ENCODE data around the gene OPTC.
"Not testable (repeated sequence)": the region's sequence is repeated elsewhere in the genome, so short reads cannot be mapped to it uniquely, and the experiment has no call there.

OPTC gene, protein sequence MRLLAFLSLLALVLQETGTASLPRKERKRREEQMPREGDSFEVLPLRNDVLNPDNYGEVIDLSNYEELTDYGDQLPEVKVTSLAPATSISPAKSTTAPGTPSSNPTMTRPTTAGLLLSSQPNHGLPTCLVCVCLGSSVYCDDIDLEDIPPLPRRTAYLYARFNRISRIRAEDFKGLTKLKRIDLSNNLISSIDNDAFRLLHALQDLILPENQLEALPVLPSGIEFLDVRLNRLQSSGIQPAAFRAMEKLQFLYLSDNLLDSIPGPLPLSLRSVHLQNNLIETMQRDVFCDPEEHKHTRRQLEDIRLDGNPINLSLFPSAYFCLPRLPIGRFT

GRCh38 chr1:203493901-203494300, at the start of gene OPTC:
Gene OPTC (plus strand): TSS chr1:203494153. CDS start chr1:203496006, 1,853 bp downstream.
- FAIRE-seq, result no peak

DNA sequence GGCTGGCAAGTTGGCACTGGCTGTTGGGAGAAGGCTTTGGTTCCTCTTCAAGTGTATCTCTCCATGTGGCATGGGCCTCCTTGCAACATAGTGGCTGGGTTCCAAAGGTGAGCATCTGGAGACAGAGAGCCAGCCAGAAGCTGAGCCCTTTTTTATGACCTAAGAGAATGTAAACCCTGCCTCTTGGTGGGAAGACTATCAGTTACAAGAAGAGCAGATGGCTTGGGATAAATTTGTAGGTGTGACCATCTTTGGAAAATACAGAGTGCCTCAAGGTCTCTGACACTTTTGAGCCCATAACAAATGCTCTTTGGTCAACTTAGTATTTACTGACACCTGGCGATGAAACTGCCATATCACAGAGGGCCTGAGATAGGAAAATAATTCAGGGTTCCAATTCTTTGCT, 49.8 kb upstream of the OPTC start:
- no peak for FAIRE-seq

DNA sequence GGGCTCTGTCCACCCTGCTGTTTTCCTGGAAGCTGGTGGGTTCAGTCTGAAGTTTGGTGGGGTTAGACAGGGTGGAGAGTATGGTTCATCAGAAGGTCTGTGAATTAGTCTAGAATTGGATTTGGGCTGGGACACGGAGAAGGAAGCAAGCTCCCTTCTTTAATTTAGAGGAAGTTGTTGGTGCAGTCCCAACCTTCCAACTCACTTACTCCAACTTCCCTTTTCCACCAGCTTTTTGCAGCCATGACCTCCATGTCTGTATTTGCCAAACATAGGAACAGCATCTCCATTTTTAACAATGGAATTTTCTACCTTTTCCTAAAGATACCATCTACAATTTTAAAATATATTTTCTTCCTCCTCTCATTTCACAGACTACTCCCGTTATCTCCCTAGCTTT, 46.8 kb upstream of the OPTC start:
- FAIRE-seq, result no peak

- FAIRE-seq, result not testable (repeated sequence)
Observed at GRCh38 chr1:203447598-203447997, 46.4 kb upstream of the OPTC start.

- no peak for FAIRE-seq
Observed at GRCh38 chr1:203448521-203449061, 45.4 kb upstream of the OPTC start.

DNA sequence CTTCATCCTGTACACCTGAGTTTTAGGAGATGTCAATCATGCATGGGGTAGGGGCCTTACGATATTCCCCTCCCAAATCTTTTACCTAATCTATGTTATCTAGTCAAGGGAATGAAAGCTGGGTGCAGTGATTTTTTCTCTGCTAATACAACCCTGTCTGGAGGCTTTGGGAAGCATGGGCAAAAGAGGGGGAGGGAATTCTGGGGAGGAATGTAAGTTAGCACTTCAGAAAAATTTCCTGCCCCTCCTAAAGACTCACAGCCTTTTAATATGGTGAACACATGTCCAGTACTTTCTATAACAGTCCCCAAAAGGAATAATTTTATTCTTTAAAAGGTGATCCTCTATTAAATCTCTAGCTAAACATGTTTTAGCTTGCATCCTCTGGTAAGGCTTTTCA, 44.0 kb upstream of the OPTC start:
- FAIRE-seq, result no peak

GRCh38 chr1:203450479-203451149, 43.3 kb upstream of the OPTC start:
- no peak for FAIRE-seq

- FAIRE-seq, result no peak
Observed at GRCh38 chr1:203451836-203452784, 41.8 kb upstream of the OPTC start.

GRCh38 chr1:203453016-203453415, 40.9 kb upstream of the OPTC start:
- FAIRE-seq, result no peak

DNA sequence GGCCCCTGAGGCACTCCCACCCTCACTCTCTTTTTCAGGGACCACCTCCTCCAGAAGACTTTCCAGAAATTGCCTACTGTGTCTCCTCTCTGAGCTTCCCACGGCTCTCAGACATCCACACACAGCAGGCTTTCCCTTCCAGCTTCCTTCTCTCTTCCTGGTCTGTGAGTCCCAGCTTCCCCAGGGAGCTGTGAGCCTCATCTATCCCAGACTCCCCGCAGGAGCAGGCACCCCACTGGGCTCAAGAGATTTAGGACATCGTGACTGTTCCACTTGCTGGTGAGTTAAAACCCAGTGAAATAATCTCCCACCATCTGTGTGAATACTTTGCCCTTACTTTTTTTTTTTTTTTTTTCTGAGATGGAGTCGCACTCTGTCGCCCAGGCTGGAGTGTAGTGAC, 40.3 kb upstream of the OPTC start:
- no peak for FAIRE-seq

DNA sequence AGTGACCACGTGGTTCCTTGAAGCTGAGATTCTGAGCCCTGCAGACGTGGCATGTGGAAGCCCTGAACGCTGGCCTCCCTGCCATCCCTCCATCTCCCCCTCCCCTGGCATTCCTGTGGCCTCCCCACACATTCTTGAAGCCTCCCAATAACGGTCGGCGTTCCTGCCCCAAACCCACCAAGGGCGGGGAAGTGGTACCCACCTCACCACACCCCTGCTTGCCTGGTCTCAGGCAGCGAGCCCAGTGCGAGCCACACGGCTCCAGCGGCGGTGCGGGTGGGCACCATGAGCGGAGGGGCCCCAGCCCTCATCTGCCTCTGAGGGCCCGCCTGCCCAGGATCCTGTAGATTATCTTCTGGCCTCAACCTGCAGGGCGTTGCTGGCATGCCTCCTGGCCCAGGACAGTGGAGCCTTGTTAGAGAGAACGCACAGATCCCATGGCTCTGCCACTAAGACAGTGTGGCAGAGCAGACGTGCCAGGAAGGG, 38.9 kb upstream of the OPTC start:
- no peak for FAIRE-seq

GRCh38 chr1:203455706-203456105, 38.2 kb upstream of the OPTC start:
- FAIRE-seq, result no peak

- no peak for FAIRE-seq
Observed at GRCh38 chr1:203456577-203456976, 37.4 kb upstream of the OPTC start.

- no peak for FAIRE-seq
Observed at GRCh38 chr1:203458078-203458477, 35.9 kb upstream of the OPTC start.

GRCh38 chr1:203459671-203460201, 34.2 kb upstream of the OPTC start:
- no peak for FAIRE-seq

DNA sequence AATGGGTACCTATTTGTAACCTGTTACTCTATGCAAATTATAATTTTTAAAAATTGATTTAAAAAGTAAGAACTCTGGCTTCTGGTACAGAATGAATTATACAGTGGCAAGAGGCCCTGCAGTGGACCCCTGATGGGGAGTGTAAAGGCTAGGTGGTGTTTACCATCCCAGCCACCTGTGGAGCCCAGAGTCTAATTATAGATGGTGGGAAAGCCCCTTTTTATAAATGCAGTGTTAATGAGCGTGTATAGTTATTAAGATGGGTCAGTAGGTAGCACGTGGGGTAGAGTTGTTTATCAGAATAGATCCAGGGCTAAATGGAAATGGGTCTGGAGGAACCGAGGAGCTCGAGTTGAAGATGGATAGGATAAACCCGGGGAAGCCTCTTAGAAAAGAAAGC, 32.2 kb upstream of the OPTC start:
- no peak for FAIRE-seq

DNA sequence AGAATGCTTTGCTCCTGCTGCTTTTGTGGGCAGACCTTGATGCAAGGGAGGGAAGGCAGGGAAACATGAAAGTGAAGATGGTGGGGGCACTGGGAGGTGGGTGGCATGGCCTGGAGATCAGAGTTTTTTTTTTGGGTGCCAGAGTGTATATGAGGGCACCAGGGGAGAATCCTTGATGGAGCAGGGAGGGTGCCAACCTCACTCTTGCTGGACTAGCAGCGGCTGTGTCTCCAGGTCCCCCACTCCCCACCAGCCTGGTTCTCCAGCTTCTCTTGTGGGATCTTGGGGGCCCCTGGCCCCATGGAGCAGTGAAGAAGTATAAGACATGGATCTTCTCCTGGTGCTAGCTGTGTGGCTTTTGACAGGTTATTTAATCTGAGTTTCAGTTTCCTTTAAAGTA, 31.8 kb upstream of the OPTC start:
- FAIRE-seq, result no peak

DNA sequence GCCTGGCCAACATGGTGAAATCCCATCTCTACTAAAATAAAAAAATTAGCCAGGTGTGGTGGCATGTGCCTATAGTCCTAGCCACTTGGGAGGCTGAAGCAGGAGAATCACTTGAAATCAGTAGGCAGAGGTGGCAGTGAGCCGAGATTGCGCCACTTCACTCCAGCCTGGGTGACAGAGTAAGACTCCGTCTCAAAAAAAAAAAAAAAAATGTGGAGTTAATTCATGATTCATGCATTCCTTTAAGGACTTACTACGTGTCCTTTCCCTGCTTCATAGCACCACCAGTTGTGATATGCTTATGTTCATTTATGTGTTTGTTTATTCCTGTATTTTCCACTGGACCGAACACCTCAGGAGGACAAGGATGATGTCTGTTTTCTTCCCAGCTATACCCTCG, 31.1 kb upstream of the OPTC start:
- no peak for FAIRE-seq

DNA sequence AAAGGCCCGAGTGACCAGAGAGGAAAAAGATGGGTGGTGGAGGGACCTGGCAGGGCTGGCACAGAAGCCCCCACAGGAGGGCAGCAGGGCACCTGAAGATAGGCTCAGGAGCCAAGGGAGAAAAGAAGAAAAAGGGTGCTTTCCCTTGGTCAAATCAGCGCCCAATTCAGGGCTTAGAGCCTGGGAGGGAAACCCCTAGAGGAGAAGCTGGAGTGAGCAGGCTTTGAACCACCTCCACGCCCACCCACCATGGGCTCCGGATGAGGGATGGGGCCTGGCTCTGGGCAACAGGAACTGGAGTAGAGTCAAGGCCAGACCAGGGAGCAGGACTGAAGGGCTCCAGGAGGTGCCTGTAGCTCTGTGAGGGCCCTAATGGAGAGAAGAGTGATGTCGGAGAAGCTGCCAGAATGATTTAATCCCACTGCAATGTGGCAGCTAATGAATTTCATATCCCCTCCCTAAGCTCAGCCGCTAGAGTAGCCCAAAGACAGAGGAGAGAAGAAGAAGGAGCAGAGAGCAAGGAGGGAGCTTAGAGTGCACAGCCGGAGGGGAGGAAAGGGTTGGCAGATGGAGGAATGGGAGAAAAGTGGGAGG, 30.4 kb upstream of the OPTC start:
- no peak for FAIRE-seq

GRCh38 chr1:203464226-203464625, 29.7 kb upstream of the OPTC start:
- FAIRE-seq, result no peak

DNA sequence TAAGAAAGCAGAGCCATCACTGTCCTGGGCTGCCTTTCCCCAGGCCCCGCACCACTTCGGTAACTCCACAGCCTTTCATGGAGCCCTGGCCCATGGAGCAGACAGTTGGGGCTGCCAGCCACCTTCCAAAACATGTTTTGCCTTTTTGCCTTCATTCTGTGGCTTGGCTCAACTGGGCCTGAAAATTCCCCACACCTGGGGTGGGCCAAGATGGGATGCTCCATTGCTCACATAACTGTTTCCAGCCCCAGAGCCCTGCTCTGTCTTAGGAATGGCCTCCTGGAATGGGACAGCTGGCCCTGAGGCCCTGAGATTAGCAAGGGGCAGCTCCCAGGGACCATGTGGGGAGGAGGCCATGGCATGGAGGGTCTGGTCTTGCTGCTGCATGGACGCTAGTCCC, 29.2 kb upstream of the OPTC start:
- FAIRE-seq, result no peak

- FAIRE-seq, result no peak
Observed at GRCh38 chr1:203465146-203465798, 28.7 kb upstream of the OPTC start.

Data from TTC549 (cell line).